PC-3 (cell line): ENCODE measurements around the gene ANTXR2.

ENCODE experiments used
- EZH2 ChIP-seq: fragments of 300-600 bp; sonication (generic); IDR thresholded peaks from one replicate; pipeline ENCODE4 v1.6.1; 2017; ENCODE audit warnings: antibody characterized with exemption, mild to moderate bottlenecking, low read length; ENCODE audit not compliant: unreplicated experiment
- EZH2phosphoT487 ChIP-seq: fragments of 300-600 bp; sonication (generic); IDR thresholded peaks from 2 replicates; pipeline ENCODE4 v1.6.1; 2018; ENCODE audit warnings: mild to moderate bottlenecking, antibody characterized with exemption, low read length, borderline replicate concordance
- TF ChIP-seq, protein P1 (sequence below): fragments of 300-600 bp; sonication (generic); conservative IDR thresholded peaks from 2 replicates; pipeline ENCODE4 v1.5.1; 2017; ENCODE audit warnings: antibody characterized with exemption, low read depth, mild to moderate bottlenecking, low read length

DNA sequence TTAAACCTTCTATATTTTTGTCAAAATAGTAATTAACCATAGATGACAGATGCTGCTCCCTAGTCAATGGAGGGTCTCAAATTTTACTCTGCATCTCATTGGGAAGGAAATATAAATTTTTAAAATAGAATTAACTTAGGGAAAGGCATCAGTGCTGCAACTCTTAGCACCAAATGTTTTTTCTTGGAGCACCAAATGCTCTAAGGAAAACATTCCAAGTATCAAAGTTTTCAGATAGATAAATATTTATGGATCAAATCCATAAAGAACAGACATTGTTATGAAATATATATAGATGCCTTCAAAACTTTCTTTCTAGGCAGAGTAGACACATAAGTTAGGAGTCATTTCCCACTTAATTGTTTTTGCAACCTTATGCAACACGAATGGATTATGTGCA lies 168.7 kb downstream of the ANTXR2 start:
- TF ChIP-seq, protein P1, sequence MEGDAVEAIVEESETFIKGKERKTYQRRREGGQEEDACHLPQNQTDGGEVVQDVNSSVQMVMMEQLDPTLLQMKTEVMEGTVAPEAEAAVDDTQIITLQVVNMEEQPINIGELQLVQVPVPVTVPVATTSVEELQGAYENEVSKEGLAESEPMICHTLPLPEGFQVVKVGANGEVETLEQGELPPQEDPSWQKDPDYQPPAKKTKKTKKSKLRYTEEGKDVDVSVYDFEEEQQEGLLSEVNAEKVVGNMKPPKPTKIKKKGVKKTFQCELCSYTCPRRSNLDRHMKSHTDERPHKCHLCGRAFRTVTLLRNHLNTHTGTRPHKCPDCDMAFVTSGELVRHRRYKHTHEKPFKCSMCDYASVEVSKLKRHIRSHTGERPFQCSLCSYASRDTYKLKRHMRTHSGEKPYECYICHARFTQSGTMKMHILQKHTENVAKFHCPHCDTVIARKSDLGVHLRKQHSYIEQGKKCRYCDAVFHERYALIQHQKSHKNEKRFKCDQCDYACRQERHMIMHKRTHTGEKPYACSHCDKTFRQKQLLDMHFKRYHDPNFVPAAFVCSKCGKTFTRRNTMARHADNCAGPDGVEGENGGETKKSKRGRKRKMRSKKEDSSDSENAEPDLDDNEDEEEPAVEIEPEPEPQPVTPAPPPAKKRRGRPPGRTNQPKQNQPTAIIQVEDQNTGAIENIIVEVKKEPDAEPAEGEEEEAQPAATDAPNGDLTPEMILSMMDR, result no peak
- TF ChIP-seq EZH2 (no peak), EZH2phosphoT487 (no peak)
